Activated CD4-positive, alpha-beta T cell treated with anti-CD3 and anti-CD28 coated beads, Interleukin-2, amount 10 ng/mL, durations not matched to agents 24 days and 14 days (primary cell): Measurements from ENCODE around the gene CAMKMT. TPM values are rescaled to one million over a fixed set of nuclear protein-coding genes. Genes with fewer than 3 reads are reported as not detected.

Experiments
- DNase-seq: peaks from one replicate; pipeline ENCODE4 v3.0.0; 2022
- H3K27ac Mint-ChIP-seq: one replicate; pipeline ENCODE4 v1.8.0; 2022; ENCODE audit warnings: mild to moderate bottlenecking, mixed read lengths
- H3K27me3 Mint-ChIP-seq: one replicate; pipeline ENCODE4 v1.8.0; 2022; ENCODE audit warnings: mixed read lengths
- H3K36me3 Mint-ChIP-seq: one replicate; pipeline ENCODE4 v1.8.0; 2022; ENCODE audit warnings: low read depth, mild to moderate bottlenecking, mixed read lengths
- H3K4me1 Mint-ChIP-seq: one replicate; pipeline ENCODE4 v1.8.0; 2021; ENCODE audit warnings: mixed read lengths
- H3K4me3 Mint-ChIP-seq: one replicate; pipeline ENCODE4 v1.8.0; 2022; ENCODE audit warnings: mild to moderate bottlenecking, moderate library complexity, mixed read lengths
- H3K9me3 Mint-ChIP-seq: one replicate; pipeline ENCODE4 v1.8.0; 2021; ENCODE audit warnings: mixed read lengths
- intact Hi-C: fragments of 100-400 bp; cut with micrococcal nuclease; formaldehyde crosslinking; loops from one replicate; pipeline ENCODE4 v1.15.1; 2023
- total RNA-seq: library from RNA; stranded (reverse); gene quantifications from 2 replicates; pipeline ENCODE4 v1.2.3, GENCODE V29; 2022

CAMKMT gene
- total RNA-seq, 1 donor from 2014 or later, result 16.2 TPM

DNA sequence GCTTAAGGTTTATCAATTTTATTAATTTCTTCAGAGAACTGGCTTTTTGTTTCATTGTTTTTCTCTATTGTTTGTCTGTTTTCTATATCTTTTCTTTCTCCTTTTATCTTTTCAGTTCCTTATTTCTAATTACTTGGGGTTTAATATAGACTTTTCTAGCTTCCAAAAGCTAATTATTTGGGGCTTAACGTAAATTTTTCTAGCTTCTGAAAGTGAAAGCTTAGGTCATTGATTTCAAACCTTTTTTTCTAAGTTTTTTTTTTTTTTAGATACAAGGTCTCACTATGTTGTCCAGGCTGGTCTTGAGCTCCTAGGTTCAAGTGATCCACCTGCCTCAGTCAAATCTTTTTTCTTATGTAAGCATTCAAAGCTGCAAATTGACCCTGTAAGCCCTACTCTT lies 266.6 kb downstream of the CAMKMT start:
- Mint-ChIP-seq H3K27ac (no peak overlapping the region), H3K27me3 (no peaks in the 10 kb centered on the region), H3K9me3 (peaks cover 8% of the 10 kb centered on the region), H3K36me3 (no peaks in the 10 kb centered on the region), H3K4me3 (no peak overlapping the region), H3K4me1 (peaks cover 2% of the 10 kb centered on the region)
- no peak for DNase-seq
- intact Hi-C loops, result no loop called here

DNA sequence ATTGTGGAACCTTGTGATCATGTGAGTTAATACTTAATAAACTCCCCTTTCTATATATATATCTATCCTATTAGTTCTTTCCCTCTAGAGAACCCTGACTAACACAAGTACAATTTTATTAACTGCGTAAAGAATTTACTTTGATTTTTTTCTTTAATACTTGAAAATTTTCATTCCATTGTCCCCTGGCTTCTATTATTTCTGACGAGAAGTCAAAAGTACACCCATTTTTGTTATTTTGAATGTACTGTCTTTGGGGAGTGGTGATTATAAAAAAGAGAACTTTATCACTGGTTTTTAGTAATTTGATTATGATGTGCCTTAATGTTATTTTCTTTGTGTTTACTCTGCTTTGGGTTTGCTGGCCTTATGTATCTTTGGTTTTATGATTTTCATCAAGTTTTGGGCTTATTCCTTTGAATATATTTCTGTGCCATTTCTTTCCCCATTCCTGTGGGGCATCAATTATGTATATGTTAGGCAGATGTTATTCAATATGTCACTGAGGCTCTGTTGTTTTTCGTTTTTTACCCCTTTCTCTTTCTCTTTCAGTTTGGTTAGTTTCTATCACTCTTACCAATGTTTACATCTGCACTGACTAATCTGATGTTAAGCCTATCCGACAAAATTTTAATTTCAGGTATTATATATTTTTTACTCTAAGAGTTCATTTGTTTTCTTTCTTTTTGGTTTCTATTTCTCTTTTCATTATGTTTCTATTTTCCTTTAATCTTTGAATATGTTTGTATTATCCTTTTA lies 271.4 kb downstream of the CAMKMT start:
- H3K36me3 Mint-ChIP-seq, result no peaks in the 10 kb centered on the region
- H3K27ac Mint-ChIP-seq, result no peak overlapping the region
- H3K4me3 Mint-ChIP-seq, result no peak overlapping the region
- peaks cover 5% of the 10 kb centered on the region for H3K9me3 Mint-ChIP-seq
- peaks cover 7% of the 10 kb centered on the region for H3K4me1 Mint-ChIP-seq
- intact Hi-C loops, result no loop called here
- DNase-seq, result no peak
- no peaks in the 10 kb centered on the region for H3K27me3 Mint-ChIP-seq

DNA sequence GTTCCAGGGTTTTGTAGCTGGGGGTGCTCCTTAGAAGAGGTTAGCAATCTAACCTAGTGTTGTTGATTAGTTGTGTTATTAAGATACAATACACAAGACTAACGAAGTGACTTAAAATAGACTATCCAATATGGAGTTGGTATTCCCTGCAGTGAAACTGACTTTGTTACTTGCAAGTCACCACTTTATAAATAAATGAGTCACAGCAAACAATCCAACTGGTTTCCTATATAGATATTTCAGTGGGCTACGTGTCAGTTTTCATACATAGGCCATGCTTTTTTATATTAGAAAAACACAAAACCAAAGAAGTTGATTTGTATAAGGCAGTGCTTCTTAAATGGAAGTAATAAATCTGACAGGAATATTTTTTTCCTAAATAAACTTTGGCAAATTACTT lies 274.0 kb downstream of the CAMKMT start:
- Mint-ChIP-seq H3K4me3 (no peak overlapping the region), H3K27ac (no peak overlapping the region), H3K27me3 (no peaks in the 10 kb centered on the region), H3K9me3 (no peaks in the 10 kb centered on the region), H3K36me3 (no peaks in the 10 kb centered on the region), H3K4me1 (peaks cover 7% of the 10 kb centered on the region)
- intact Hi-C loops, result no loop called here
- DNase-seq, result no peak

DNA sequence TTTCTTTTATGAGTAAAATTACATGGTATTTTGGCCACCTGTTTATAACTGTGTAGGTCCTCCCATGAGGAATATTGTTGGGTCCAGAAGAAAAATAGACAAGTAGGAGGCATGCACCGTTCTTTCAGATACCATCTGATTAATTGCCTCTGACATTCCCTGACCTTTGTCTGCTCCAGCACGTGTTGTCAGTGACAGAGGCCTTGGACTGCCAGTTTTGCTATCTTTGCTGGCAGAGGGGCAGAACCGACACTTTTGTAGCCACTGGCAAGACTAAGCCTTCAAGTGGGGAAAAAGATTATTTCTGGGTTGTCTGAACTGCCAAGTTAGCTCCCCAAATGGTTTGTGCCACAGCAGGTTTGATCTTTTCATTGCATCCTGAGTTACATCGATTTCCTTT lies 276.9 kb downstream of the CAMKMT start:
- H3K27ac Mint-ChIP-seq, result no peak overlapping the region
- DNase-seq, result no peak
- H3K9me3 Mint-ChIP-seq, result no peaks in the 10 kb centered on the region
- H3K4me3 Mint-ChIP-seq, result no peak overlapping the region
- no peaks in the 10 kb centered on the region for H3K27me3 Mint-ChIP-seq
- no peaks in the 10 kb centered on the region for H3K36me3 Mint-ChIP-seq
- peaks cover 4% of the 10 kb centered on the region for H3K4me1 Mint-ChIP-seq
- intact Hi-C loops, result no loop called here

DNA sequence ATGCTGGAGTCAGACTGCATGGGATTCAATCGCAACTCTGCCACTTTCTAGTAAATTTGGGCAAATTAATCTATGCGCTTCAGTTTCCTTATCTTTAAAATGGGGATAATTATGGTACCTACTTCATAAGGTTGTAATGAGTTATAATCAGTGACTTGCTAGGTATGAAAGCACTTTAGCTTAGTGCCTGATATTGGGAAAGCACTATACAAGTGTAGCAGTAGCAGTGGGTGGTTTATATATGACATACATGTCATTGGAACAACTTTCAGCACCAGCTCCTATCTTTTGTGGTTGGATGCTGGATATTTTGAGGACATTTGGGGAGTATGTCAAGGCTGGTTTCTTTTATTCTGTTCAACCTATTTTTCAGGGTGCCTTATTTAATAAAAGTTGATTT lies 277.7 kb downstream of the CAMKMT start:
- H3K4me1 Mint-ChIP-seq, result no peaks in the 10 kb centered on the region
- no peaks in the 10 kb centered on the region for H3K9me3 Mint-ChIP-seq
- intact Hi-C loops, result no loop called here
- H3K27me3 Mint-ChIP-seq, result no peaks in the 10 kb centered on the region
- DNase-seq, result no peak
- no peak overlapping the region for H3K27ac Mint-ChIP-seq
- H3K36me3 Mint-ChIP-seq, result no peaks in the 10 kb centered on the region
- H3K4me3 Mint-ChIP-seq, result no peak overlapping the region

DNA sequence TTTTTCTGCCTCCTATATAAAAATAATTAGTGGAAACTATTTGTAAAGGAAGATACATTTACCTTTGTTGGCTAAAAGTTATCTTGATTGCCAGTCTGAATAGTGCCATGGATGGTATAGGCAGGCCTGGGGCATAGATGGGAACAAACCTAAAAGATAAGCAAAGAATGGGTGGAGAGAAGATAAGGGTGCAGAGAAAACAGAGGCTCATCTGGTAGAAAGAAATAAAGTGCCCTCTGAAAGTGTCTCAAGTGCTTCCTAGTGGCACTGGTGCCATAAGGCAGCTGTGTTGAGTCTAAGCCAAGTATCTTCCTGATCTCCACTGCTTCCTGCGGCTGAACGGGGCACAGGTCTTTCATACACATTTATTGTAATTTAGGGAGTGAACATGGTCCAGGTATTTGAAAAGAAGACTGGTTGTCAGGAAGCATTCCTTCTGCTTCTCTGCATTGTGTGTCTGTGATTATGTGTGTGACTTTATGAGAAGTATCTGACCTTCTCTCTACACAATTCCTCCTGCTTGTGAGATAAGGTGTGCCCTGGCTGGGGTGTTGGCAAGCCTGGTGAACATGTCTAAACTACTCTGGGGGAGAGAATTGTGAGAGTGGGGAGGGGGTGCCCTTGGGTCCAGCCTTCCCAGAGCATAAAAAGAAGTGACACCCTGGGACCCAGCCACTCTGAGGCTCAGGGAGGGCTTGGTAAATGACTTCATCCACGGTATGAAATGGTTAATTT lies 280.5 kb downstream of the CAMKMT start:
- no peak for DNase-seq
- intact Hi-C loops, result no loop called here
- Mint-ChIP-seq H3K9me3 (no peaks in the 10 kb centered on the region), H3K27ac (no peak overlapping the region), H3K36me3 (no peaks in the 10 kb centered on the region), H3K4me1 (no peaks in the 10 kb centered on the region), H3K4me3 (no peak overlapping the region), H3K27me3 (no peaks in the 10 kb centered on the region)

DNA sequence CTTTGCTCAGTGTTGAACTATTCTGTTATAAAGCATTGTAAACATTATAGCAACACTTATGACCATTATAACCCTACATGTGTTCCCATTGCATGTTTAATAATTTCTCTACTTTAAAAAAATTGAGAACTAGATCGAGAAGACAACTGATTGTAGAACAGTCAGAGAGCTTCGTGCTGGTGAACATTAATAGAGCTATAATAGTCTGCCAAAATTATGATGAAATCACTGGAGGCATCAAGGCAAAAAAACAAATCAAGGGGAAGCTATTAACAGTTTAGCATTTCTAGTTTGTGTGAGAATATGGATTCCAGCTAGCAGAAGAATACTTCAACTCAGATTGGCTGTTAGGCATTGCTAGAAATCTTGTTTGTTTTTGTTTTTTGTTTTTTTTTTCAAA lies 284.2 kb downstream of the CAMKMT start:
- DNase-seq, result no peak
- intact Hi-C loops, result no loop called here
- Mint-ChIP-seq H3K9me3 (no peaks in the 10 kb centered on the region), H3K36me3 (no peaks in the 10 kb centered on the region), H3K4me3 (no peak overlapping the region), H3K27me3 (no peaks in the 10 kb centered on the region), H3K27ac (no peak overlapping the region), H3K4me1 (no peaks in the 10 kb centered on the region)

DNA sequence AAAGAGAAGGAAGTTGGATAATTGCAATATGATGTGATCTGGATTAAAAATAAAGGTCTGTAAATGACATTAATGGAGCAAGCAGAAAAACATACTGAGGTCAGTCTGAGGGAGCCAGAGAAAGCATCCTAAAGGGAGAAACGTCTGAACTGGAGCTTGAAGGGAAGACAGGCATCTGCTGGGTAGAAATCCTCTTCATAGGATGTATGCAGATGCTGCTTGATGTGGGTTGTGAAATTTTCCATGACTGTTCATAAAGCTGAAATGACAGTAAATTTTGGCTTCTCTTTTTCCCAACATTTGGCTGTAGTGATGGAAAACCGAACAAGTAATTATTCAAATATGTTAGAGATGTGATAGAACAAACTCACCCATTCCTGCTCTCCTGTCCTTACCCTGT lies 287.6 kb downstream of the CAMKMT start:
- Mint-ChIP-seq H3K9me3 (no peaks in the 10 kb centered on the region), H3K4me3 (no peak overlapping the region), H3K27ac (no peak overlapping the region), H3K36me3 (no peaks in the 10 kb centered on the region), H3K27me3 (no peaks in the 10 kb centered on the region), H3K4me1 (no peaks in the 10 kb centered on the region)
- intact Hi-C loops, result no loop called here
- DNase-seq, result no peak

DNA sequence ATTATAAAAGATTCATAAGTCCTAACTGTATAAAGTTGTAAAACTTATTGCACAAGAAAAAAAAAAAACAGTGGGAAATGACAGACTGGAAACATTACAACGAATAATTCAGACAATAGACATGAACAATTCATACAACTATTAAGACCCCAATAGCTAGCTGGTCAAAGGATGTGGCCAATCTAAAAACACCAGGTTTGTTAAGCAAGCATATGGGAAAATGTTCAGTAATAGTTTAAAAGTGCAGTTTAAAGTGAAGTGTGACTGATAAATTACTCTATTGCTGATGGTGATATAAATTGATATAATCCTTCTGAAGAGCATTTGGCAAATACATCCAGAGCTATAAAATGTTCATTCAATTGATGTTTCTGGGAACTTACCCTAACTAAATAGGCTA lies 289.0 kb downstream of the CAMKMT start:
- intact Hi-C loops, result no loop called here
- Mint-ChIP-seq H3K4me1 (no peaks in the 10 kb centered on the region), H3K27me3 (no peaks in the 10 kb centered on the region), H3K36me3 (no peaks in the 10 kb centered on the region), H3K4me3 (no peak overlapping the region), H3K27ac (no peak overlapping the region), H3K9me3 (no peaks in the 10 kb centered on the region)
- no peak for DNase-seq

DNA sequence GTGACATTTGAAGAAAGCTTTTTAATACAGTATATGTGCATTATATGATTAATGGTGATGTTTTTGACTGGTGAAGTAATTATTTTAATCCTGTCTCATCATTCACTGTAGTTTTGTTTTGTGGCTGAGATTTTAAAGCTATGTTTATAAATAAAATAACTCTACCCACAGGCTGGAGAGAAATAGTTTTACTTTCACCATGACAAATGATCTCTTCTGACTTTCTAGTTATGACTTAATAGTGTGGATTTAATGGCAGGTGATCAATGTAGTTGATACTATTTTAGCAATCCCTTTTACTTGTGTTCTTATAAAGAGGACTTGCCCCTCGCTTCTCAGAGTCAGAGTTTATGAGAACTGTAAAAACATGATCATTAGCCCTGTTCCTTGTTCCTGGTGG lies 290.2 kb downstream of the CAMKMT start:
- H3K27ac Mint-ChIP-seq, result no peak overlapping the region
- H3K4me1 Mint-ChIP-seq, result no peaks in the 10 kb centered on the region
- H3K36me3 Mint-ChIP-seq, result no peaks in the 10 kb centered on the region
- no peaks in the 10 kb centered on the region for H3K9me3 Mint-ChIP-seq
- intact Hi-C loops, result no loop called here
- DNase-seq, result no peak
- H3K4me3 Mint-ChIP-seq, result no peak overlapping the region
- no peaks in the 10 kb centered on the region for H3K27me3 Mint-ChIP-seq

DNA sequence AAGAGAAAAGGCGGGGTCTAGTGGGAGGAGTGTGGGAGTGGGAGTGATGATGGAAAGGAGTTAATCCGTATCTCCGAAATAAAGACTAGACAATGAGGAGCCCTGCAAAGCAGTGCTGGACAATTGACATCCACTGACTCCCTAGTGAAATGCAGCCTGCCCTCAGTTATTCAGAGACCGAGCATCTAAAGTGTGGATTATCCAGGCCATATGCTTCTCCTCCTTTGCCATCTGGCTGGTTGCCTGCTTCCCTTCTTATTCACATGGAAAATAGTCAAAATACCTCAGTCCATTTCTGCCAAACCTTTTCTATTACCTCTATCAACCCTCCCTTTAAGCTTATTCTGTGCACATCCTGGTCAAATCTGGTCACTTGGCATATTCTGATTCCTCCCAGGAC lies 291.0 kb downstream of the CAMKMT start:
- DNase-seq, result no peak
- Mint-ChIP-seq H3K4me3 (no peak overlapping the region), H3K9me3 (no peaks in the 10 kb centered on the region), H3K36me3 (no peaks in the 10 kb centered on the region), H3K27me3 (no peaks in the 10 kb centered on the region), H3K4me1 (no peaks in the 10 kb centered on the region), H3K27ac (no peak overlapping the region)
- intact Hi-C loops, result no loop called here

DNA sequence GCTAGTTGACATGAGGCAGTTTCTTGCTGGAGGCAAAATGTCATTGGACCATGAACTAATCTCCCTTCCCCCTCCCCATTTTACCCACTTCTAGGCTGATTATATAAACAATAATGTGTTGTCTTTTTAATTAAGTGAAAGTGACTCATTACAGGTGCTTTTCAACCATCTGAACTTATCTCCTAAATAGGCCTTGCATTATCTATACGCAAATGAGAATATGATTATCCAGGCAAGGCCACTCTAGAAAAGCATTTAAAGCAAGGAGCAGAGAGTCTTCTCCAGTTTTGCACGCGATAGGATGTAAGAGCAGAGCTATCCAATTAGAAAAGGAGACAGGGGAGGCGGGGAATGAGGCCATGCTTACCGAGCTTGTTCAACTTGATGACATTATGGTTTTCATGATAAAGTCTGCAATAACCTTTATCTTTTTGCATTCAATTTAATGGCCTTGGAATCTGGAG lies 293.7 kb downstream of the CAMKMT start:
- H3K9me3 Mint-ChIP-seq, result no peaks in the 10 kb centered on the region
- H3K4me1 Mint-ChIP-seq, result no peaks in the 10 kb centered on the region
- H3K4me3 Mint-ChIP-seq, result no peak overlapping the region
- no peaks in the 10 kb centered on the region for H3K36me3 Mint-ChIP-seq
- no peak for DNase-seq
- H3K27ac Mint-ChIP-seq, result no peak overlapping the region
- intact Hi-C loops, result no loop called here
- no peaks in the 10 kb centered on the region for H3K27me3 Mint-ChIP-seq

DNA sequence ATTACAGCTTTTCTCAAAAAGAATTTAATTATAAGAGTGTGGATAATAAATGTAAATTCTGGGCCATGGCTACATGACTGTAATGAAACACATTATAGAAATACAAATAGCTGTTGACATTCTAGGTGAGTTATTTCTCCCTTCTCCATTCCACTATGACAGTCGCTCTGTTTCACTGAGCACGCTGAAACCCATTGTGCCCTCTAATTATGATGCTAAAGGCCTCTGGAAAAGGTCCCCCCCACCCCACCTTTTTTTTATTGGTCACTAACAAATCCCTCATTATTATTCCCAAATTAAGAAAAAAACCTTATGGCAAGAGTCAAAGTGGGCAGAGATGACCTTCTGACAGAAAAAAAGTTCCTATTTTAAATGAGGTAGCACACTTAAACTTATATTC lies 294.7 kb downstream of the CAMKMT start:
- Mint-ChIP-seq H3K36me3 (no peaks in the 10 kb centered on the region), H3K4me3 (no peak overlapping the region), H3K27ac (no peak overlapping the region), H3K27me3 (no peaks in the 10 kb centered on the region), H3K9me3 (no peaks in the 10 kb centered on the region), H3K4me1 (no peaks in the 10 kb centered on the region)
- DNase-seq, result no peak
- intact Hi-C loops, result no loop called here

DNA sequence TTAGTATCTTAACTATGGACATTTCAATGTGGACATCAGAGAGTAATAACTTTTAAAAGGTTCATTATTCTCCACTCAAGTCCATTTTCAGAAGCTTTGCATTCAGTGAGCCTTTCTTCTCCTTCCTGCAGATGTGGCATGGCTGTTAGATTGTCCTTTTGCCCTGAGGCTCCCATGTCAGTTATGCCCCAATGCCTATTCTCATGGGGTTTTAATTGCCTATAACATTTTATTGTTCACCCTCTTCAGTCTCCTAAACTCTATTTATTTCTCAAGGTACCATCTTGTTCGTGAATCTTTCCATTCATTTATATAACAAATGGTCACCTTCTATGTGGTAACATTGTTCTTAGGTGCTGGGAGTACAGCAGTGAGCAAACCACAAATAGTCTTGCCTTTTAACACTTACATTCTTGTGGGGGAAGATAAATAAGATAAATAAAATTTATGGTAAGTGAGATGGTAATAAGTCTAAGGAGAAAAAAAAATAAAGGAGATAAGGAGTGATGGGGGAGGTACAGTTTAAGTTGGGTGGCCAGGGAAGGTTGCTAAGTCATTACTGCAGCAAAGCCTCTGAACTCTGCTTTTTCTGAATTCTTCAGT lies 301.8 kb downstream of the CAMKMT start:
- no peaks in the 10 kb centered on the region for H3K36me3 Mint-ChIP-seq
- no peak overlapping the region for H3K27ac Mint-ChIP-seq
- no peaks in the 10 kb centered on the region for H3K9me3 Mint-ChIP-seq
- intact Hi-C loops, result loop anchor here (10.0 kb wide), 1 partner anchor 99 kb away; no protein-coding TSS in a partner anchor
- DNase-seq, result no peak
- H3K4me1 Mint-ChIP-seq, result no peaks in the 10 kb centered on the region
- no peak overlapping the region for H3K4me3 Mint-ChIP-seq
- H3K27me3 Mint-ChIP-seq, result no peaks in the 10 kb centered on the region
